HG03025 (cell line): ENCODE results near the gene MYF5.
"Not testable (repeated sequence)": the region's sequence is repeated elsewhere in the genome, so short reads cannot be mapped to it uniquely, and the experiment has no call there.

Source experiments
- ATAC-seq: cut with Tn5 transposase; IDR thresholded peaks from one replicate; pipeline ENCODE4 v1.9.1; 2021; ENCODE audit warnings: mild to moderate bottlenecking, moderate library complexity; ENCODE audit not compliant: unreplicated experiment, low FRiP score

The MYF5 gene

GRCh38 chr12:80716696-80717469, at the start of gene MYF5:
MYF5 (plus strand) TSS chr12:80716912; CDS start chr12:80717064, 152 bp downstream.
- no peak for ATAC-seq

- ATAC-seq, result no peak
Measured at GRCh38 chr12:80670214-80670613, 46.5 kb upstream of the MYF5 start.

- not testable (repeated sequence) for ATAC-seq
Measured at GRCh38 chr12:80676042-80676636, 40.6 kb upstream of the MYF5 start.

- ATAC-seq, result no peak
Measured at GRCh38 chr12:80676856-80677255, 39.9 kb upstream of the MYF5 start.

GRCh38 chr12:80677994-80678393, 38.7 kb upstream of the MYF5 start:
- no peak for ATAC-seq

- no peak for ATAC-seq
Measured at GRCh38 chr12:80679346-80680131, 37.2 kb upstream of the MYF5 start.

GRCh38 chr12:80681287-80681686, 35.4 kb upstream of the MYF5 start:
- ATAC-seq, result peak; percentile 98

GRCh38 chr12:80681786-80682185, 34.9 kb upstream of the MYF5 start:
- ATAC-seq, result no peak

GRCh38 chr12:80684077-80684495, 32.6 kb upstream of the MYF5 start:
- ATAC-seq, result no peak

- ATAC-seq, result no peak
Measured at GRCh38 chr12:80690090-80690489, 26.6 kb upstream of the MYF5 start.

GRCh38 chr12:80690513-80690912, 26.2 kb upstream of the MYF5 start:
- ATAC-seq, result no peak

GRCh38 chr12:80692114-80692513, 24.6 kb upstream of the MYF5 start:
- ATAC-seq, result peak; percentile 80

- no peak for ATAC-seq
Measured at GRCh38 chr12:80697270-80697887, 19.3 kb upstream of the MYF5 start.

- ATAC-seq, result no peak
Measured at GRCh38 chr12:80698256-80698655, 18.5 kb upstream of the MYF5 start.

GRCh38 chr12:80698847-80699542, 17.7 kb upstream of the MYF5 start:
- ATAC-seq, result no peak

GRCh38 chr12:80700327-80700726, 16.4 kb upstream of the MYF5 start:
- no peak for ATAC-seq

- no peak for ATAC-seq
Measured at GRCh38 chr12:80701388-80701787, 15.3 kb upstream of the MYF5 start.

- peak; percentile 91 for ATAC-seq
Measured at GRCh38 chr12:80702889-80703805, 13.6 kb upstream of the MYF5 start.

GRCh38 chr12:80704420-80704819, 12.3 kb upstream of the MYF5 start:
- ATAC-seq, result no peak
